ENCODE results near the gene MYOD1.

- TF ChIP-seq CTCF (IDR thresholded peaks at IDR 0.05) (no peak), TCF7L2 (IDR thresholded peaks at IDR 0.05; ENCODE audit: low read depth, low read length) (no peak), POLR2AphosphoS5 (IDR thresholded peaks at IDR 0.05; ENCODE audit: low read depth, low read length) (no peak), REST (IDR thresholded peaks at IDR 0.05; ENCODE audit: insufficient read depth in 1 of 2, low read depth in 2 of 2, low read length in 1 of 2) (no peak), SIN3A (IDR thresholded peaks at IDR 0.05; ENCODE audit: borderline replicate concordance, insufficient read depth, low read depth, low read length) (no peak)
Observed at GRCh38 chr11:17682848-17683247, 36.5 kb upstream of the MYOD1 start.

All from Panc1 (cell line).